ENCODE measurements around the gene TTC7B. TPM values are rescaled to one million over a fixed set of nuclear protein-coding genes. Genes with fewer than 3 reads are reported as not detected.

The TTC7B gene
- total and polyA plus RNA-seq, 9 of the 15 experiments (the other 6 are each of a cell fraction or from before 2014, with no cell fraction given): 2.2 to 77.2 (median 36.7) TPM

- TF ChIP-seq ATF2 (CRISPR knock-in tag; IDR thresholded peaks at IDR 0.05) (no peak), CBFA2T2 (conservative IDR thresholded peaks at IDR 0.05) (peak; percentile 77), ADNP (tag; IDR thresholded peaks at IDR 0.05) (0 out of 2 replicates have a peak, but pooled peaks have one; percentile 22), ZNF407 (IDR thresholded peaks at IDR 0.05; ENCODE audit: low read depth) (no peak), TEAD2 (tag; IDR thresholded peaks at IDR 0.05) (no peak), BCLAF1 (IDR thresholded peaks at IDR 0.05; ENCODE audit: borderline replicate concordance in 1 of 2, control insufficient read depth in 1 of 2, low read depth in 2 of 2, low read length in 1 of 2) (no peak), HOXB6 (CRISPR knock-in tag; IDR thresholded peaks at IDR 0.05; ENCODE audit: borderline replicate concordance) (no peak), SAFB (IDR thresholded peaks at IDR 0.05; ENCODE audit: borderline replicate concordance, low read depth, low read length) (no peak), EP300 (IDR thresholded peaks at IDR 0.05; ENCODE audit: low read length) (peak; percentile 44; the same call in 1 of the 2 replicates)
- TF ChIP-seq, protein P1, sequence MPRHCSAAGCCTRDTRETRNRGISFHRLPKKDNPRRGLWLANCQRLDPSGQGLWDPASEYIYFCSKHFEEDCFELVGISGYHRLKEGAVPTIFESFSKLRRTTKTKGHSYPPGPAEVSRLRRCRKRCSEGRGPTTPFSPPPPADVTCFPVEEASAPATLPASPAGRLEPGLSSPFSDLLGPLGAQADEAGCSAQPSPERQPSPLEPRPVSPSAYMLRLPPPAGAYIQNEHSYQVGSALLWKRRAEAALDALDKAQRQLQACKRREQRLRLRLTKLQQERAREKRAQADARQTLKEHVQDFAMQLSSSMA (CRISPR knock-in tag; IDR thresholded peaks at IDR 0.05): no peak
- TF ChIP-seq, protein P2, sequence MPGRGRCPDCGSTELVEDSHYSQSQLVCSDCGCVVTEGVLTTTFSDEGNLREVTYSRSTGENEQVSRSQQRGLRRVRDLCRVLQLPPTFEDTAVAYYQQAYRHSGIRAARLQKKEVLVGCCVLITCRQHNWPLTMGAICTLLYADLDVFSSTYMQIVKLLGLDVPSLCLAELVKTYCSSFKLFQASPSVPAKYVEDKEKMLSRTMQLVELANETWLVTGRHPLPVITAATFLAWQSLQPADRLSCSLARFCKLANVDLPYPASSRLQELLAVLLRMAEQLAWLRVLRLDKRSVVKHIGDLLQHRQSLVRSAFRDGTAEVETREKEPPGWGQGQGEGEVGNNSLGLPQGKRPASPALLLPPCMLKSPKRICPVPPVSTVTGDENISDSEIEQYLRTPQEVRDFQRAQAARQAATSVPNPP (IDR thresholded peaks at IDR 0.05; ENCODE audit: borderline replicate concordance, insufficient read depth, insufficient read length): no peak
Observed at GRCh38 chr14:90805662-90806540, 10.3 kb downstream of the TTC7B start (continued).

Measured in K562 (cell line).